Coronary artery (tissue), 2 donors: ENCODE measurements around the gene CLASRP.

Source experiments
- DNase-seq: peaks from one replicate; pipeline ENCODE4 v3.0.0-alpha.2; 2017; ENCODE audit warnings: low spot score
- H3K27ac ChIP-seq, 2 donors: fragments of 200-600 bp; sonication (generic); one replicate each; pipeline ENCODE4 v1.5.1; 2016 to 2019
- H3K4me3 ChIP-seq: fragments of 200-600 bp; sonication (generic); 2 replicates; pipeline ENCODE4 v1.5.1; 2016; ENCODE audit warnings: mild to moderate bottlenecking, moderate library complexity
- CTCF ChIP-seq: fragments of 200-600 bp; sonication (generic); IDR thresholded peaks from one replicate; pipeline ENCODE4 v1.5.1; 2019; ENCODE audit warnings: antibody characterized with exemption

CLASRP gene

DNA sequence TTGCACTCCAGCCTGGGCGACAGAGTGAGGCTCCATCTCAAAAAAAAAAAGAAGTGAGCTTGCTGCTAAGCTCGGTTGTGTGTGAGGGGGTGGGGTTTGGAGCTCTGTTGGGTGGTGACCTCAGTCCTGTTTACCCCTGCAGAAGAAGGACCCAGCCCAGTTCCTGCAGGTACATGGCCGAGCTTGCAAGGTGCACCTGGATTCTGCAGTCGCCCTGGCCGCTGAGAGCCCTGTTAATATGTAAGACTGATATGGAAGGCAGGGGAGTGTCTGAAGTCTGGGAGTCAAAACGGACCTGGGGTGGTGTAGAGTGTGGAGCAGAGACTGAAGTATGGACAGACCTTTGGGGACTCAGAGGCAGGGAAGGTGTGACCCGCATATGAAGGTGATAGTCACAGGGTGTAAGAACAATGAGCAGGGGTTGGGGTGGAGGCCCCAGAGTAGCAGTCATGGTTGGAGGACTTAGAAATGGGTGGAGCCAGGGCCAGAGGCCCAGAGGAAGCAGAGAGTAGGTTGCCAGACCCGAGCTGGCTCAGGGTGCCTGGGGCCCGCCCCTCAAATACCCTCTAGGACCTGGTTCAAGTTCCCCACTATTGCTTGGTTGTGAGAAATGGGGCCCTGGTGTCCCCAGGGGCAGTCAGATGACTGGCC lies 13.2 kb downstream of the CLASRP start:
- no peak for DNase-seq
- no peak overlapping the region for H3K27ac ChIP-seq
- no peak overlapping the region for H3K4me3 ChIP-seq
- TF ChIP-seq CTCF, result no peak

DNA sequence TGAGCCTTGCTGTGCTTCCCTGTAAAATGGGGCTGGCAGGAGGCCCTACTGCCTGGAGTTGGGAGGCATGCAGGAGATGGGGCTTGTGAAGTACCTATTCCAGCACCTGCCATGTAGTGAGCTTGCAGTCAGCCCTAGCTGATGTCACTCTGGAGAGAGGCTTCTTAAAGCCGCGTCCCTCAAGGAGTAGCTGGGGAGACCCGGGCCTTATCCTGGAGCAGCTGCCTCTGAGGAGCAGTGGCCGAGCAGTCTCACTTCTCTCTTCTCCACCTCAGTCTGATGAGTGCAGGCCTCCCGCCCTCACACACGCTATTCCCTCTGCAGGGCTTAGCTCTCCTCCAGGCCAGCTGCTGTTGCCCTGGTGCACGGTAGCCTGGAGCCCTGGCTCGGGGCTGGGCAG lies 18.0 kb downstream of the CLASRP start:
- DNase-seq, result no peak
- no peak for TF ChIP-seq CTCF
- Histone ChIP-seq H3K27ac (no peak overlapping the region), H3K4me3 (no peak overlapping the region)

DNA sequence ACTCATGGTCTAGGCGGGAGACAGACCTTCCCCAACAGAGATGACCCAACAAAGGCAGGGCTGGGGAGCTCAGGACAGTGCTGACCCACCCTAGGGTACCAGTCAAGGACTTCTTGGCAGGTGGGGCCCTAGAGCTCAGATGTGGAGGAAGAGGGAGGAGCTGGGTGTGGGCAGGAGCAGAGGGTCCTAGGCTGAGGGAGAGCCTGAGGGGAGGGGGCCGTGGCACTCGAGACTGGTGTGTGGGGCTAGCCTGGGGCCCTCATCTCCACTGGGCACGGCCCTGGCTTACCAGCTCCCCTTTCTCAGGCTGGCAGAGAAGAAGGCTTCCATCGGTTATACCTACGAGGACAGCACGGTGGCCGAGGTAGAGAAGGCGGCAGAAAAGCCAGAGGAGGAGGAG lies 18.6 kb downstream of the CLASRP start:
- no peak overlapping the region for H3K4me3 ChIP-seq
- no peak for TF ChIP-seq CTCF
- no peak for DNase-seq
- H3K27ac ChIP-seq, result no peak overlapping the region

DNA sequence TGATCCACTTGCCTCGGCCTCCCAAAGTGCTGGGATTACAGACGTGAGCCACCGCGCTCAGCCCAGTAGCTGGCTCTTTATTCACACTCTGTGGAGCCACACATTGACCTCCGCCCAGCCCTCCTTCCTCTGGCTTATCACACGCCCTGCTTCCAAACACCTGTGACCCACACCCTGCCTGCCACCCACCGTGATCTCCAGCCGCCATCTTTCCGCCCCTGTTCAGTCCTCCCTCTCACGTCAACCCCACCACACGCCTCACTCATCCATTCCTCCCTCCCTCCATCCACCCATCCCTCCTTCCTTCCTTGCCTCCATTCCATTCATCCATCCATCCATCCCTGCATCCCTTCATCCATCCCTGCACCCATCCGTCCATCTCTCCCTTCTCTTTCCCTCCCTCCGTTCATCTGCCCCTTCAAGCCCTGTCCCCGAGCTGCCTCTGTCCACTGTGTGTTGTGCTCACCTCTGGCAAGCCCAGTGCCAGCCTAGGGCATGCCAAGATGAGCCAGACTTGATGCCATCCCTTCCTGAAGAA lies 19.8 kb downstream of the CLASRP start:
- no peak for TF ChIP-seq CTCF
- Histone ChIP-seq H3K27ac (no peak overlapping the region), H3K4me3 (no peak overlapping the region)
- no peak for DNase-seq

- no peak for DNase-seq
- Histone ChIP-seq H3K4me3 (no peak overlapping the region), H3K27ac (no peak overlapping the region)
- peak; percentile 89 for TF ChIP-seq CTCF
Measured at GRCh38 chr19:45059258-45059965, 20.6 kb downstream of the CLASRP start.

DNA sequence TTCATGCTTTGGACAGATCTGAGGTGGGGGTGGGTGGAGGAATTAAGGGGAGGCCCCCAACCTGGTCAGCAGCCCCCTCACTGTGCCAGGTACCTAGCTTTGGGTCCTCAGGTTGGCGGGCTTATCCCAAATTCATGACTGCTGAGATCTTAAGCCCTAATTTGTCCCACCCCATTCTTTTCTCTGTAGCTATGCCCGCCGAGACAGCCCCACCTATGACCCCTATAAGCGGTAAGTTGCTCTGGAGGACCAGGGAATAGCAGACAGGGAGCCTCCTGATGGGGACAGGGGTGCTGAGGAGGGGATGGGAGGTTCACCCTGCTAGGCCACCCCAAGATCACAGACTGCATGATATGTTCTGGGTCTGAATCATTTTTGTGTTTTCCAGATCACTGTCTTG lies 23.1 kb downstream of the CLASRP start:
- Histone ChIP-seq H3K4me3 (no peak overlapping the region), H3K27ac (no peak overlapping the region)
- TF ChIP-seq CTCF, result no peak
- DNase-seq, result no peak
